A673 (cell line): ENCODE measurements around the gene UBALD1. TPM values are rescaled to one million over a fixed set of nuclear protein-coding genes. Genes with fewer than 3 reads are reported as not detected.

Experiments used
- BruUV-seq: library from RNA; stranded (reverse); fragments of 400-500 nt; replicated peaks from 2 replicates; lab custom pipeline; 2021; lab: Mats Ljungman, UMichigan
- CTCF ChIA-PET: fragments of 300-600 bp; sonication (Branson Sonifier 250); formaldehyde crosslinking; loops from one replicate; lab custom pipeline; 2022; ENCODE audit warnings: antibody characterized with exemption; lab: Charles Lee
- POLR2A ChIA-PET: fragments of 300-600 bp; sonication (Branson Sonifier 250); formaldehyde crosslinking; loops from one replicate; lab custom pipeline; 2022; ENCODE audit warnings: antibody characterized with exemption; ENCODE audit not compliant: low non-redundant PET; lab: Charles Lee
- DNase-seq: peaks from one replicate; pipeline ENCODE4 v3.0.0-alpha.2; 2015; ENCODE audit warnings: low spot score
- H3K27ac ChIP-seq: fragments of 200-600 bp; sonication (generic); 2 replicates; pipeline ENCODE4 v1.5.1; 2016; ENCODE audit warnings: mixed run types, low read depth, mild to moderate bottlenecking, mixed read lengths, antibody characterized with exemption, low read length; ENCODE audit not compliant: poor library complexity, severe bottlenecking
- H3K27me3 ChIP-seq: fragments of 200-600 bp; sonication (generic); replicated peaks from 2 replicates; pipeline ENCODE4 v1.6.1; 2017; ENCODE audit warnings: mixed run types, low read depth, mild to moderate bottlenecking, mixed read lengths, antibody characterized with exemption, low read length; ENCODE audit not compliant: insufficient read depth, poor library complexity
- H3K36me3 ChIP-seq: fragments of 200-600 bp; sonication (generic); 2 replicates; pipeline ENCODE4 v1.6.1; 2016; ENCODE audit warnings: mixed run types, mild to moderate bottlenecking, mixed read lengths, antibody characterized with exemption, low read length; ENCODE audit not compliant: insufficient read depth, poor library complexity, severe bottlenecking
- H3K4me1 ChIP-seq: fragments of 200-600 bp; sonication (generic); 2 replicates; pipeline ENCODE4 v1.6.1; 2017; ENCODE audit warnings: mixed run types, mild to moderate bottlenecking, mixed read lengths, antibody characterized with exemption, low read length; ENCODE audit not compliant: insufficient read depth, poor library complexity, severe bottlenecking
- H3K4me3 ChIP-seq: fragments of 200-600 bp; sonication (generic); 2 replicates; pipeline ENCODE4 v1.5.1; 2016; ENCODE audit warnings: low read depth, mixed run types, mild to moderate bottlenecking, mixed read lengths, low read length; ENCODE audit not compliant: poor library complexity, severe bottlenecking
- H3K9me3 ChIP-seq: fragments of 200-600 bp; sonication (generic); 2 replicates; pipeline ENCODE4 v1.6.1; 2016; ENCODE audit warnings: mixed run types, low read depth, mild to moderate bottlenecking, mixed read lengths, antibody characterized with exemption, low read length; ENCODE audit not compliant: poor library complexity, severe bottlenecking
- EZH2 ChIP-seq: fragments of 200-600 bp; sonication (generic); IDR thresholded peaks from 2 replicates; pipeline ENCODE4 v1.6.1; 2017; ENCODE audit warnings: borderline replicate concordance, low read depth, mild to moderate bottlenecking, mixed read lengths, antibody characterized with exemption, low read length; ENCODE audit not compliant: poor library complexity, severe bottlenecking
- intact Hi-C: fragments of 100-400 bp; cut with micrococcal nuclease; formaldehyde crosslinking; loops from one replicate; pipeline ENCODE4 v1.10.0; 2022; ENCODE audit not compliant: unreplicated experiment
- total RNA-seq: library from RNA; stranded (reverse); gene quantifications from 2 replicates; pipeline ENCODE4 v1.2.3, GENCODE V29; 2021
- TF ChIP-seq, protein P1 (sequence below): fragments of 300-800, 200-600 bp; sonication (generic); conservative IDR thresholded peaks from 2 replicates; pipeline ENCODE4 v1.5.1; 2017; ENCODE audit warnings: low read depth, mild to moderate bottlenecking, antibody characterized with exemption, low read length, moderate library complexity, mixed read lengths

UBALD1 gene
- total RNA-seq, 1 experiment from 2014 or later = 36.5 TPM

DNA sequence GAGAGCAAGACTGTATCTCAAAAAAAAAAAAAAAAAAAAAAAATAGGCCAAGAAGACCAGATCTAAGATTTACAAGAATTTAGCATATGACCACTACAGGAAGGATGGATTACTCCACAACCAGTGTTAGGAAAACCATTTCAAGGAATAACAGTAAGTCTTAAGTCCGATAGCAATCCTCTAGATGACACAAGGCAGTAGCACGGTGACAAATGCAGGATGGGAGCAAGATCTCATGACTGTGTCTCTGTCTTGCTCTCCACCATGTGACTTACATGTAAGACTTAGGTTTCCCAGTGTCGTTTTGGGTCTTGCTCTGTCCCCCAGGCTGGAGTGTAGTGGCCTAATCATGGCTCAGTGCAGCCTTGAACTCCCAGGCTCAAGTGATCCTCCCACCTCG is 30.8 kb downstream of the UBALD1 start:
- TF ChIP-seq EZH2 = no peak
- TF ChIP-seq, protein P1, sequence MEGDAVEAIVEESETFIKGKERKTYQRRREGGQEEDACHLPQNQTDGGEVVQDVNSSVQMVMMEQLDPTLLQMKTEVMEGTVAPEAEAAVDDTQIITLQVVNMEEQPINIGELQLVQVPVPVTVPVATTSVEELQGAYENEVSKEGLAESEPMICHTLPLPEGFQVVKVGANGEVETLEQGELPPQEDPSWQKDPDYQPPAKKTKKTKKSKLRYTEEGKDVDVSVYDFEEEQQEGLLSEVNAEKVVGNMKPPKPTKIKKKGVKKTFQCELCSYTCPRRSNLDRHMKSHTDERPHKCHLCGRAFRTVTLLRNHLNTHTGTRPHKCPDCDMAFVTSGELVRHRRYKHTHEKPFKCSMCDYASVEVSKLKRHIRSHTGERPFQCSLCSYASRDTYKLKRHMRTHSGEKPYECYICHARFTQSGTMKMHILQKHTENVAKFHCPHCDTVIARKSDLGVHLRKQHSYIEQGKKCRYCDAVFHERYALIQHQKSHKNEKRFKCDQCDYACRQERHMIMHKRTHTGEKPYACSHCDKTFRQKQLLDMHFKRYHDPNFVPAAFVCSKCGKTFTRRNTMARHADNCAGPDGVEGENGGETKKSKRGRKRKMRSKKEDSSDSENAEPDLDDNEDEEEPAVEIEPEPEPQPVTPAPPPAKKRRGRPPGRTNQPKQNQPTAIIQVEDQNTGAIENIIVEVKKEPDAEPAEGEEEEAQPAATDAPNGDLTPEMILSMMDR = no peak
- no peaks in the 10 kb centered on the region for H3K36me3 ChIP-seq
- H3K9me3 ChIP-seq = no peaks in the 10 kb centered on the region
- no peak overlapping the region for H3K4me3 ChIP-seq
- ChIA-PET POLR2A (no interaction called here), CTCF (interaction anchor here (0.6 kb wide), 1 partner anchor 32 kb away, joined by 10 read pairs; no protein-coding TSS in a partner anchor)
- no peak overlapping the region for H3K27ac ChIP-seq
- no peak for DNase-seq
- H3K27me3 ChIP-seq = no peaks in the 10 kb centered on the region
- H3K4me1 ChIP-seq = no peaks in the 10 kb centered on the region
- intact Hi-C loops = loop anchor here (2.0 kb wide), 1 partner anchor 77 kb away; no protein-coding TSS in a partner anchor
- no TSS peak for BruUV-seq

GRCh38 chr16:4580250-4580649 is 34.4 kb downstream of the UBALD1 start:
- H3K4me1 ChIP-seq = no peaks in the 10 kb centered on the region
- no peak overlapping the region for H3K27ac ChIP-seq
- TF ChIP-seq, protein P1 = no peak
- TF ChIP-seq EZH2 = no peak
- POLR2A ChIA-PET = no interaction called here
- intact Hi-C loops = no loop called here
- BruUV-seq = no TSS peak
- CTCF ChIA-PET = no interaction called here
- H3K9me3 ChIP-seq = no peaks in the 10 kb centered on the region
- no peaks in the 10 kb centered on the region for H3K27me3 ChIP-seq
- no peak overlapping the region for H3K4me3 ChIP-seq
- H3K36me3 ChIP-seq = no peaks in the 10 kb centered on the region
- no peak for DNase-seq

DNA sequence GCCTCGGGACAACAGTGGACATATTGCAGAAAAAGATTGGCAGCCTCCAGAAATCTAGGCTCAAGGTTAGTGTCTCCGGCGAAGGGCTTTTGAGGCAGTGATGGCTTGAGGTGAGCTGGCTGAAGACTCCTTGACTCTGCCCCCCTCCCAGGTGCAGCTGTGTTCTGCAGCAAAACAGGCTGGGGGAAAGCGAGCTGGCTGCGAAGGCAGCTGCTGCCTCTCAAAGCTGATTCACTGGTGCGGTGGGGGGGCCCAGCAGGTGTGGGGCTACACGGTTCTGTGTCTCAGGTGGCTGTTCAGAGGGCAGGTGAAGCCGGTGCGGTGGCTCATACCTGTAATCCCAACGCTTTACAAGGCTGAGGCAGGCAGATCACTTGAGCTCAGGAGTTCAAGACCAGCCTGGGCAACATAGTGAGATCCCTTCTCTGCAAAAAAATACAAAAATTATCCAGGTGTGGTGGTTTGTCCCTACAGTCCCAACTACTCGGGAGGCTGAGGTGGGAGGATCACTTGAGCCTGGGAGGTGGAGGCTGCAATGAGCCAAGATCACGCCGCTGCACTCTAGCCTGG is 35.6 kb downstream of the UBALD1 start:
- DNase-seq = no peak
- intact Hi-C loops = no loop called here
- TF ChIP-seq, protein P1 = no peak
- no peak for TF ChIP-seq EZH2
- no peak overlapping the region for H3K27ac ChIP-seq
- ChIA-PET POLR2A (no interaction called here), CTCF (no interaction called here)
- no peaks in the 10 kb centered on the region for H3K27me3 ChIP-seq
- no peaks in the 10 kb centered on the region for H3K4me1 ChIP-seq
- BruUV-seq = no TSS peak
- H3K36me3 ChIP-seq = no peaks in the 10 kb centered on the region
- H3K9me3 ChIP-seq = no peaks in the 10 kb centered on the region
- no peak overlapping the region for H3K4me3 ChIP-seq
